OCI-LY3 (cell line): ENCODE results near the gene URB1.

Experiments used
- CTCF ChIP-seq: fragments of 200-600, 300-600 bp; sonication (generic); IDR thresholded peaks from 2 replicates; pipeline ENCODE4 v1.5.1; 2014; ENCODE audit warnings: antibody characterized with exemption, low read length, low read depth
- EZH2phosphoT487 ChIP-seq: fragments of 200-600 bp; shearing (Covaris generic); IDR thresholded peaks from 2 replicates; pipeline ENCODE4 v1.6.1; 2018; ENCODE audit warnings: antibody characterized with exemption, mixed run types, low read depth

DNA sequence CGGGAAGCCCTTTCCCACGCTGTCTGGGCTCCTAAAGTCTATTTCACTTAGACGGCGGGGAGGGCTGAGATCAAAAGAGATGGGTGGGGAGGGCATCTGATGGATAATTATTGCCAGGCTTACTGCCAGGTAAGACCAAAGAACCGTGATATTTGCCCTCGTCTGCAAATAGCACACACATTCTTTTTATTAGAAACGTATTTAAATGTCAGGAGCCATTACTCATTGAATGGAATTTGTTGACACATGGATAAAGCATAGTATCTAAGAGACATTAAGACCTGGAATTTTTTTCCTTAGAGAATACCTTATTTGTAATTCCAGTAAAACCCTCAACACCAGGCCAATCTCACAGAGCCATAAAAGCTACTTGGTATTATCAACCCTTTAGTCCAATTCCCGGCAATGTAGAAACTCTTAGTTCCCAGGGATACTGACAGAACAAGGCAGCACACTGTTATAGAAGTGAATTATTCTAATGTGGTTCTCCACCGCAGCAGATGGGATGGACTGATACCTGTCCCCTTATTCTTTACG, 10.6 kb downstream of the URB1 start:
- TF ChIP-seq CTCF (no peak), EZH2phosphoT487 (no peak)
